ENCODE measurements around the gene SGPL1.
A peak's percentile ranks its signal among the peaks of the same experiment; 100 is the strongest.

Gene SGPL1

GRCh38 chr10:70786799-70787415, 28.8 kb upstream of the SGPL1 start:
- Histone ChIP-seq H3K27me3 (replicated peaks in 2 of 5; ENCODE audit: control insufficient read depth in 4 of 5, insufficient read depth in 5 of 5, low read length in 4 of 5) (no peaks in the 10 kb centered on the region), H3K27ac (ENCODE audit: insufficient read depth in 1 of 2, low read depth in 1 of 2, low read length in 2 of 2, poor library complexity in 1 of 2, severe bottlenecking in 2 of 2) (peak overlapping the region in 1 of 2 experiments; percentile 0), H3K9me3 (ENCODE audit: control extremely low read depth in 1 of 5, control insufficient read depth in 4 of 5, insufficient read depth in 2 of 5, low read depth in 1 of 5, low read length in 4 of 5) (no peaks in the 10 kb centered on the region), H3K4me1 (ENCODE audit: control extremely low read depth in 1 of 4, control insufficient read depth in 4 of 4, insufficient read depth in 4 of 4, low read length in 3 of 4) (peaks cover 14 to 67% (median 50%) of the 10 kb centered on the region in 4 experiments), H3K36me3 (ENCODE audit: control insufficient read depth in 4 of 4, insufficient read depth in 4 of 4, low read length in 3 of 4) (no peaks in the 10 kb centered on the region), H3K4me3 (ENCODE audit: control insufficient read depth in 1 of 7, extremely low read depth in 1 of 7, insufficient read depth in 4 of 7, low read depth in 2 of 7, low read length in 6 of 7) (peak overlapping the region in 2 of 7 experiments; percentile 35 to 45)
- DNase-seq: peak; percentile 51 to 84 (median 76)
- ChIA-PET POLR2A (no interaction called here), CTCF (interaction anchor here (0.7 to 1.6 kb wide), 5 partner anchors 9 to 100 kb away, joined by 3 to 5 read pairs (median 3); no protein-coding TSS in a partner anchor)
- WGBS (ENCODE audit: insufficient coverage): no CpG with 5 or more reads among the region's 5 CpGs

GRCh38 chr10:70791386-70792039, 24.2 kb upstream of the SGPL1 start:
- Histone ChIP-seq H3K27ac (ENCODE audit: insufficient read depth in 1 of 2, low read depth in 1 of 2, low read length in 2 of 2, poor library complexity in 1 of 2, severe bottlenecking in 2 of 2) (no peak overlapping the region), H3K4me1 (ENCODE audit: control extremely low read depth in 1 of 4, control insufficient read depth in 4 of 4, insufficient read depth in 4 of 4, low read length in 3 of 4) (peaks cover 9 to 26% (median 16%) of the 10 kb centered on the region in 4 experiments), H3K27me3 (replicated peaks in 2 of 5; ENCODE audit: control insufficient read depth in 4 of 5, insufficient read depth in 5 of 5, low read length in 4 of 5) (no peaks in the 10 kb centered on the region), H3K9me3 (ENCODE audit: control extremely low read depth in 1 of 5, control insufficient read depth in 4 of 5, insufficient read depth in 2 of 5, low read depth in 1 of 5, low read length in 4 of 5) (no peaks in the 10 kb centered on the region), H3K36me3 (ENCODE audit: control insufficient read depth in 4 of 4, insufficient read depth in 4 of 4, low read length in 3 of 4) (no peaks in the 10 kb centered on the region), H3K4me3 (ENCODE audit: control insufficient read depth in 1 of 7, extremely low read depth in 1 of 7, insufficient read depth in 4 of 7, low read depth in 2 of 7, low read length in 6 of 7) (peak overlapping the region in 3 of 7 experiments; percentile 28 to 51 (median 45))
- ChIA-PET POLR2A (no interaction called here), CTCF (no interaction called here)
- 0% methylated on average over 1 of the region's 5 CpGs for WGBS (ENCODE audit: insufficient coverage)
- DNase-seq: peak in 2 of 3 donors; percentile 67 to 74

- CTCF ChIA-PET: no interaction called here
- POLR2A ChIA-PET: no interaction called here
- Histone ChIP-seq H3K36me3 (ENCODE audit: control insufficient read depth in 4 of 4, insufficient read depth in 4 of 4, low read length in 3 of 4) (no peaks in the 10 kb centered on the region), H3K4me1 (ENCODE audit: control extremely low read depth in 1 of 4, control insufficient read depth in 4 of 4, insufficient read depth in 4 of 4, low read length in 3 of 4) (peaks cover 5 to 22% (median 12%) of the 10 kb centered on the region in 4 experiments), H3K9me3 (ENCODE audit: control extremely low read depth in 1 of 5, control insufficient read depth in 4 of 5, insufficient read depth in 2 of 5, low read depth in 1 of 5, low read length in 4 of 5) (no peaks in the 10 kb centered on the region), H3K4me3 (ENCODE audit: control insufficient read depth in 1 of 7, extremely low read depth in 1 of 7, insufficient read depth in 4 of 7, low read depth in 2 of 7, low read length in 6 of 7) (no peak overlapping the region), H3K27me3 (replicated peaks in 2 of 5; ENCODE audit: control insufficient read depth in 4 of 5, insufficient read depth in 5 of 5, low read length in 4 of 5) (no peaks in the 10 kb centered on the region), H3K27ac (ENCODE audit: insufficient read depth in 1 of 2, low read depth in 1 of 2, low read length in 2 of 2, poor library complexity in 1 of 2, severe bottlenecking in 2 of 2) (no peak overlapping the region)
- no peak for DNase-seq
- 88% methylated on average over 1 of the region's 1 CpG for WGBS (ENCODE audit: insufficient coverage)
Measured at GRCh38 chr10:70795613-70796012, 20.1 kb upstream of the SGPL1 start.

DNA sequence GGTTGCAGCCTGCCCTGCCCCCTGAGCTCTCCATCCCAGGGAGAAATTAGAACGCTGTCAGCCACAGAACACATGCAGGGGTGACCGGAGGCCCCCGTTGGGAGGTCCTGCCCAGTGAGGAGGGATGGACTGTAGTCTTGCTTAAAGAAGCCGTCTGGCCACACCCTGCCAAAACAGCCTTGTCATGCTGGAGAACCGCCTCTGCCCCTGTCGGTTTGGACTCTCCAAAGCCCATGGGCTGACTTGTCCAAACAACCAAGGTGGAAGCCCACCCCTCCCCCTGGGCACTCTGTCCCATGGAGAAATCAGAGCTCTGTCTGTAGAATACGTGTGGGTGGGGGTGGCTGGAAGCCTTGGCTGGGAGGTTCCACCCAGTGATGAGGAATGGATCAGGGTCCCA, 17.9 kb upstream of the SGPL1 start:
- H3K4me1 ChIP-seq (ENCODE audit: control extremely low read depth in 1 of 4, control insufficient read depth in 4 of 4, insufficient read depth in 4 of 4, low read length in 3 of 4): peaks cover 0 to 8% (median 2%) of the 10 kb centered on the region in 4 experiments
- no peak for DNase-seq
- H3K4me3 ChIP-seq (ENCODE audit: control insufficient read depth in 1 of 7, extremely low read depth in 1 of 7, insufficient read depth in 4 of 7, low read depth in 2 of 7, low read length in 6 of 7): no peak overlapping the region
- no peaks in the 10 kb centered on the region for H3K36me3 ChIP-seq (ENCODE audit: control insufficient read depth in 4 of 4, insufficient read depth in 4 of 4, low read length in 3 of 4)
- WGBS (ENCODE audit: insufficient coverage): 97% methylated on average over 4 of the region's 7 CpGs
- CTCF ChIA-PET: interaction anchor here (1.3 to 1.9 kb wide), 3 partner anchors 8 to 11 kb away, joined by 3 to 5 read pairs (median 3); no protein-coding TSS in a partner anchor
- H3K27ac ChIP-seq (ENCODE audit: insufficient read depth in 1 of 2, low read depth in 1 of 2, low read length in 2 of 2, poor library complexity in 1 of 2, severe bottlenecking in 2 of 2): no peak overlapping the region
- POLR2A ChIA-PET: interaction anchor here (0.6 kb wide), 1 partner anchor 62 kb away, joined by 3 read pairs; no protein-coding TSS in a partner anchor
- no peaks in the 10 kb centered on the region for H3K9me3 ChIP-seq (ENCODE audit: control extremely low read depth in 1 of 5, control insufficient read depth in 4 of 5, insufficient read depth in 2 of 5, low read depth in 1 of 5, low read length in 4 of 5)
- no peaks in the 10 kb centered on the region for H3K27me3 ChIP-seq (replicated peaks in 2 of 5; ENCODE audit: control insufficient read depth in 4 of 5, insufficient read depth in 5 of 5, low read length in 4 of 5)

DNA sequence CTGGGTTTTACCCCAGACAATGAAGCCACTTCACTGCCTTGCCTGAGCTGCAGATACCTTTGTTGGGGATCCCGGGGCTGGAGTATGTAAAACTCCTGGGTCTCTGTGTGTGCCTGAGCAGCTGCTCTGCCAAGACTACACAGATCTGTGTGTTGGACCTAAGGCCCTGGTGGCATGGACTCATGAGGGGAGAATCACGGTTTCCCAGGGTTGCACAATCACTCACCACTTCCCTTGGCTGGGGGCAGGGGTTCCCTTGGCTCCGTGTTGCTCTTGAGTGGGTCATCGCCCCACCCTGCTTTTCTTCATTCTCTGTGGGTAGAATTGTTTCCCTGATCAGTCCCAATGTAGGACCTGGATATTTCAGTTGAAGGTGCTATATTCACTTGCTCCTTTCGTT, 16.6 kb upstream of the SGPL1 start:
- CTCF ChIA-PET: interaction anchor here (1.3 kb wide), 2 partner anchors 8 to 12 kb away, joined by 3 read pairs; no protein-coding TSS in a partner anchor
- H3K36me3 ChIP-seq (ENCODE audit: control insufficient read depth in 4 of 4, insufficient read depth in 4 of 4, low read length in 3 of 4): no peaks in the 10 kb centered on the region
- no peak overlapping the region for H3K4me3 ChIP-seq (ENCODE audit: control insufficient read depth in 1 of 7, extremely low read depth in 1 of 7, insufficient read depth in 4 of 7, low read depth in 2 of 7, low read length in 6 of 7)
- WGBS (ENCODE audit: insufficient coverage): 59% methylated on average over 5 of the region's 5 CpGs
- no peaks in the 10 kb centered on the region for H3K27me3 ChIP-seq (replicated peaks in 2 of 5; ENCODE audit: control insufficient read depth in 4 of 5, insufficient read depth in 5 of 5, low read length in 4 of 5)
- no peak overlapping the region for H3K27ac ChIP-seq (ENCODE audit: insufficient read depth in 1 of 2, low read depth in 1 of 2, low read length in 2 of 2, poor library complexity in 1 of 2, severe bottlenecking in 2 of 2)
- peak in 2 of 3 donors; percentile 48 to 50 for DNase-seq
- H3K9me3 ChIP-seq (ENCODE audit: control extremely low read depth in 1 of 5, control insufficient read depth in 4 of 5, insufficient read depth in 2 of 5, low read depth in 1 of 5, low read length in 4 of 5): no peaks in the 10 kb centered on the region
- POLR2A ChIA-PET: no interaction called here
- peaks cover 0 to 8% (median 2%) of the 10 kb centered on the region in 4 experiments for H3K4me1 ChIP-seq (ENCODE audit: control extremely low read depth in 1 of 4, control insufficient read depth in 4 of 4, insufficient read depth in 4 of 4, low read length in 3 of 4)

- Histone ChIP-seq H3K36me3 (ENCODE audit: control insufficient read depth in 4 of 4, insufficient read depth in 4 of 4, low read length in 3 of 4) (no peaks in the 10 kb centered on the region), H3K4me3 (ENCODE audit: control insufficient read depth in 1 of 7, extremely low read depth in 1 of 7, insufficient read depth in 4 of 7, low read depth in 2 of 7, low read length in 6 of 7) (no peak overlapping the region), H3K27ac (ENCODE audit: insufficient read depth in 1 of 2, low read depth in 1 of 2, low read length in 2 of 2, poor library complexity in 1 of 2, severe bottlenecking in 2 of 2) (no peak overlapping the region), H3K4me1 (ENCODE audit: control extremely low read depth in 1 of 4, control insufficient read depth in 4 of 4, insufficient read depth in 4 of 4, low read length in 3 of 4) (peaks cover 0 to 8% (median 2%) of the 10 kb centered on the region in 4 experiments), H3K9me3 (ENCODE audit: control extremely low read depth in 1 of 5, control insufficient read depth in 4 of 5, insufficient read depth in 2 of 5, low read depth in 1 of 5, low read length in 4 of 5) (no peaks in the 10 kb centered on the region), H3K27me3 (replicated peaks in 2 of 5; ENCODE audit: control insufficient read depth in 4 of 5, insufficient read depth in 5 of 5, low read length in 4 of 5) (no peaks in the 10 kb centered on the region)
- DNase-seq: no peak
- CTCF ChIA-PET: interaction anchor here (0.6 kb wide), 1 partner anchor 429 kb away, joined by 4 read pairs; no protein-coding TSS in a partner anchor
- POLR2A ChIA-PET: no interaction called here
- no CpG with 5 or more reads among the region's 1 CpG for WGBS (ENCODE audit: insufficient coverage)
Measured at GRCh38 chr10:70801854-70802253, 13.9 kb upstream of the SGPL1 start.

Data from common myeloid progenitor, CD34-positive (primary cell).